HG03354 (cell line): ENCODE data around the gene GSC.
"Not testable (repeated sequence)": the region's sequence is repeated elsewhere in the genome, so short reads cannot be mapped to it uniquely, and the experiment has no call there.

Experiments used
- ATAC-seq: cut with Tn5 transposase; IDR thresholded peaks from one replicate; pipeline ENCODE4 v1.9.1; 2021; ENCODE audit warnings: mild to moderate bottlenecking; ENCODE audit not compliant: unreplicated experiment, poor library complexity, severe bottlenecking

Gene GSC

DNA sequence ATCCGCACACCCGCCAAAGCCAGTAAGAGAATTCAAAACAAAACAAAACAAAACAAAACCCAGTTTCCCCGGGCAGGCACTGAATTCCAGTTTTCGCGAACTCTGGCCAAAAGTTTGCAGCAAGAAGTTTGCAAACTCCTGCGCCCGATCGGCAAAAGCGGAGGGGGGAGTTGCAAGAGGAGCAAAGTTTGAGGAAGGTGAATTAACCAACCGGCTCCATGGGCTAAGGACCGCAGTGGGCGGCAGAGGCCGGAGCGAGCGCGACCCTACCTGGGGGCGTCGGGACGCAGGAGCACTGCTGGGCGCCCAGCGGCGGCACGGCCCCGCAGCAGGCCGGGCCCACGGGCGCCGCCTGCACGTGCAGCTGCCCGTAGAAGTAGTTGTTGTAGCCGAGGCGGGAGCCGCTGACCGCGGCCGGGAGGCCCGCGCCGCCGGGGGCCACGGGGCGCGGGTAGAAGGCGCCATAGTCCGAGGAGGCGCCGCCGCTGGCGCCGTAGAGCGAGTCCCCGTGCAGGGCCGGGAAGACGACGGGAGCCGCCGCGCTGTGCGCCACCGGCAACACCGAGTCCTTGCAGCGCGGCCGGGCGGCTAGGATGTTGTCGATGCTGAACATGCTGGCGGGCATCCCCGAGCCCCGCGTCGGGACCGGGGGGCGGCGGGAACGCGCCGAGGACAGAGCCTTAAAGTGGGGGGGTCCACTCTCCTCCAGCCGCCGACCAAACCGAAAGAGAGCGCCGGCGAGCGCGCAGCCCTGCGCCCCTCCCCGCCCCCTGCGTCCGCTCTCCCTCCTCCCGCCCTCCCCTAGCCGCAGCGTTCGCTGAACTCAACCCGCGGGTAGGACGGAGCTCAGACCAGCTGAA is at the start of gene GSC:
Gene GSC (minus strand): TSS at position 723 of the 860 bp plus-strand sequence. CDS start 98 bp downstream, at position 625.
- no peak for ATAC-seq

GRCh38 chr14:94819531-94819930 is 49.6 kb upstream of the GSC start:
- no peak for ATAC-seq

GRCh38 chr14:94816113-94816512 is 46.2 kb upstream of the GSC start:
- no peak for ATAC-seq

- ATAC-seq = no peak
Measured at GRCh38 chr14:94805680-94806288, 35.9 kb upstream of the GSC start.

DNA sequence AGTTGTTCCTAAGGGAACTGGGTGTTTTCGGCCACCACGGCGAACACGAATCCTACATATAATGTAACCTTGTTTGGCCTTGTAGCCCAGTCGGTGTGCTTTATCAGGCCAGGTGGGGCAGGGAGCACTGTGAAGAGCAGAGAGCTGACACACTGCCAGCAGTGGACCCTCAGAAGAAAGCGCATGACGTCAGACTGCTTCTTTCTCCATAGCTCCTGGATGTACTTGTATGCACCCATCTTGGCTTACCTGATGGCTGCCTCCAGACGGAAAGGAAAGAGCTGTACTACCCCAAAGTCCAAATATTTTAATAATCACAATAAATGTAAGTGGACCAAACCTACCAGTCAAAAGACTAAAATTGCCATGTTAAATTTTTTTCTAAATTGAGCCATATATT is 31.3 kb upstream of the GSC start:
- ATAC-seq = no peak

- not testable (repeated sequence) for ATAC-seq
Measured at GRCh38 chr14:94800764-94801163, 30.9 kb upstream of the GSC start.

- ATAC-seq = no peak
Measured at GRCh38 chr14:94797887-94798286, 28.0 kb upstream of the GSC start.

DNA sequence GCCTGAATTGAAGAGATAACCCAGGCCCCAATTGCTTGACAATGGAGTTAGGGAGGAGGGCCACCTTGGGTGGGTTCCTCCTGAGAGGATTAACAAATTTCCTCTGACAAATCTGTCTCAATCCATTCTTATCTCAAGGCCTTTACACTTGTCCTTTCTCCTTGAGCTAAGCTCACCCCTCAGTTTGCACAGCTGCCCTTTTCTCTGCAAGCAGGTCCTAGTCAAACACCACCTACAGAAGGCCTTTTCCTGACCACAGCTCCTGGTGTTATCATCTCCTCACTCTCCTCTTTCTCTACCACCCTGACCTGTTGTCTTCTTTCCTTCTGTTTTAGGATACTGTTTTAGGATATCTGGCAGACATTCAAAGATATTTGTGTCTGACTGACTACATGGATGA is 26.4 kb upstream of the GSC start:
- no peak for ATAC-seq

GRCh38 chr14:94795372-94795771 is 25.5 kb upstream of the GSC start:
- ATAC-seq = no peak

- no peak for ATAC-seq
Measured at GRCh38 chr14:94793901-94794300, 24.0 kb upstream of the GSC start.

- no peak for ATAC-seq
Measured at GRCh38 chr14:94787655-94788054, 17.7 kb upstream of the GSC start.

GRCh38 chr14:94787092-94787491 is 17.2 kb upstream of the GSC start:
- ATAC-seq = no peak

GRCh38 chr14:94780536-94781399 is 10.9 kb upstream of the GSC start:
- ATAC-seq = no peak

- no peak for ATAC-seq
Measured at GRCh38 chr14:94779713-94780112, 9.8 kb upstream of the GSC start.

- no peak for ATAC-seq
Measured at GRCh38 chr14:94775871-94776210, 5.9 kb upstream of the GSC start.

GRCh38 chr14:94775091-94775870 is 5.4 kb upstream of the GSC start:
- ATAC-seq = no peak

DNA sequence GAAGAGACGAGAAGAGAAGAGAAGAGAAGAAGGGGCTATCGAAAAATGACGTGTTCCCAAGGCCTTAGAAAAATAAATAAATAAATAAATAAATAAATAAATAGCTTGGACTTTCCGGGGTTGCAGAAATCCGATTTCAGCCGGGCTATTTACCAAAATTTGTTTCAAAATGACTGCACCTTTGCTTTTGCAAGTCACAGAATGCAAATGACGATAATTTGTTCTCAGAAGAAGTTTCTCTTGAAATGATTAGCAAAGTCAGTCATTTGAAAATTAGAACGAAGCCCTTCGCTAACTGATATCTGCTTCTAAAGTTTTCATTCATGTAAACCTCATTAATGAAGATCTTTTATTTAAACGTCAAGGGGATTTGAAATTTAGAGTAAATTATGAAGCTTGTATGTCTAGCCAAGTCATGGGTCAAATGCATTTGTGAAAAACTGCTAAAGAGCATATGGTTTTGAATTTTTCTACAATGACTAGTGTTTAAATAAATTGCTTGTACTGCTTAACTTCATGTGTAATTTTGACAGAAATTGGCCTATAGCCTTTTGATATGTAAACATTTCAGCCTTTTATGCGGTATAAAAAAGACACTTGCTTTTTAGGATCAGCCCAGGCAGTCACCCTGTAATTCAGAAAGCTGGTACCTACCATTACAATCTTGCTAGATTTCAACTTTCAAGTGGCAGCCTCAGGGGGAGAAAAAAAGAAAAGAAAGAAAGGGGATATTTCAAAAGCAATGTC is 4.6 kb upstream of the GSC start:
- no peak for ATAC-seq

- no peak for ATAC-seq
Measured at GRCh38 chr14:94773655-94774343, 3.9 kb upstream of the GSC start.
